Aorta (tissue), 5 donors: ENCODE data around the gene THAP7. TPM values are rescaled to one million over a fixed set of nuclear protein-coding genes. Genes with fewer than 3 reads are reported as not detected.

Source experiments
- ATAC-seq: fragments of 200-7000 bp; cut with Tn5 transposase; one replicate; pipeline ENCODE4 v1.9.1; 2022; ENCODE audit warnings: moderate library complexity; ENCODE audit not compliant: low FRiP score
- DNase-seq, 2 donors: peaks; one replicate each; pipeline ENCODE4 v3.0.0-alpha.2; 2020
- H3K27ac ChIP-seq, 2 donors: one replicate each; pipeline ENCODE4 v1.5.1; 2013; ENCODE audit warnings: low read length in 2 of 2, mild to moderate bottlenecking in 2 of 2, moderate library complexity in 2 of 2, control low read depth in 1 of 2, inconsistent platforms in 1 of 2, low read depth in 1 of 2
- H3K27me3 ChIP-seq, 2 donors: one replicate each; pipeline ENCODE4 v1.6.1; 2013; ENCODE audit warnings: control low read depth in 1 of 2, low read length in 1 of 2, mild to moderate bottlenecking in 1 of 2, moderate library complexity in 1 of 2; ENCODE audit not compliant: insufficient read depth in 2 of 2, control insufficient read depth in 1 of 2
- H3K36me3 ChIP-seq, 2 donors: one replicate each; pipeline ENCODE4 v1.6.1; 2013; ENCODE audit warnings: control low read depth in 1 of 2, low read length in 1 of 2, mild to moderate bottlenecking in 1 of 2; ENCODE audit not compliant: insufficient read depth in 2 of 2, control insufficient read depth in 1 of 2
- H3K4me1 ChIP-seq, 2 donors: one replicate each; pipeline ENCODE4 v1.6.1; 2013; ENCODE audit warnings: low read length in 2 of 2, control low read depth in 1 of 2, mild to moderate bottlenecking in 1 of 2, moderate library complexity in 1 of 2; ENCODE audit not compliant: insufficient read depth in 2 of 2, control insufficient read depth in 1 of 2
- H3K4me3 ChIP-seq, 2 donors: one replicate each; pipeline ENCODE4 v1.5.1; 2013; ENCODE audit warnings: low read length in 2 of 2, control low read depth in 1 of 2, mild to moderate bottlenecking in 1 of 2
- H3K9me3 ChIP-seq: one replicate; pipeline ENCODE4 v1.6.1; 2013; ENCODE audit warnings: mild to moderate bottlenecking, low read length; ENCODE audit not compliant: control insufficient read depth
- WGBS, 2 donors: extraction: QIAGEN DNeasy Blood & Tissue Kit; methylation state at CpG; one replicate each; pipeline ENCODE4 v1.1.7; 2013; 5-methylcytosine and 5-hydroxymethylcytosine counted together
- intact Hi-C, 2 donors: fragments of 100-400 bp; cut with DNase I; formaldehyde crosslinking; loops; one replicate each; pipeline versions ENCODE4 v1.14.2 to v1.15.0; 2022
- polyA plus RNA-seq, 2 donors: library from polyadenylated mRNA; stranded (reverse); fragments of 200-250 nt; gene quantifications; one replicate each; pipeline ENCODE4 v1.2.3, GENCODE V29; 2013
- total RNA-seq, 2 donors: library from RNA; stranded (reverse); fragmentation: NEBNext Ultra II Directional; extraction: Animal tissue kit (Norgen Biotek cat#: 25700); gene quantifications; one replicate each; pipeline ENCODE4 v1.2.1, GENCODE V29; 2021
- donor health status: healthy with polysubstance abuse.
- donor health status: Bipolar disorder and iron deficiency.
- donor health status: DM: no; HTN: no; CAD: no.
- donor health status: DM: no; HTN: no; CAD: no.
- donor health status: DM: yes; HTN: yes; CAD: no.

Gene THAP7
- total and polyA plus RNA-seq, 4 donors, result 16.4 to 69.0 (median 18.9) TPM

GRCh38 chr22:21016644-21017420 lies 14.9 kb upstream of the THAP7 start:
- DNase-seq (no peak), ATAC-seq (no peak)
- H3K27me3 ChIP-seq, result no peaks in the 10 kb centered on the region
- no peaks in the 10 kb centered on the region for H3K4me1 ChIP-seq
- no peak overlapping the region for H3K4me3 ChIP-seq
- 83 to 84% methylated on average over 13 of the region's 13 CpGs for WGBS, 2 donors
- intact Hi-C loops, result no loop called here
- H3K9me3 ChIP-seq, result no peaks in the 10 kb centered on the region
- H3K36me3 ChIP-seq, result no peaks in the 10 kb centered on the region
- no peak overlapping the region for H3K27ac ChIP-seq

GRCh38 chr22:21015466-21016006 lies 13.6 kb upstream of the THAP7 start:
- ATAC-seq (no peak), DNase-seq (no peak)
- Histone ChIP-seq H3K9me3 (no peaks in the 10 kb centered on the region), H3K27me3 (no peaks in the 10 kb centered on the region), H3K27ac (no peak overlapping the region), H3K36me3 (no peaks in the 10 kb centered on the region), H3K4me3 (no peak overlapping the region), H3K4me1 (no peaks in the 10 kb centered on the region)
- WGBS, 2 donors, result 43 to 55% methylated on average over 10 of the region's 10 CpGs
- intact Hi-C loops, result no loop called here

DNA sequence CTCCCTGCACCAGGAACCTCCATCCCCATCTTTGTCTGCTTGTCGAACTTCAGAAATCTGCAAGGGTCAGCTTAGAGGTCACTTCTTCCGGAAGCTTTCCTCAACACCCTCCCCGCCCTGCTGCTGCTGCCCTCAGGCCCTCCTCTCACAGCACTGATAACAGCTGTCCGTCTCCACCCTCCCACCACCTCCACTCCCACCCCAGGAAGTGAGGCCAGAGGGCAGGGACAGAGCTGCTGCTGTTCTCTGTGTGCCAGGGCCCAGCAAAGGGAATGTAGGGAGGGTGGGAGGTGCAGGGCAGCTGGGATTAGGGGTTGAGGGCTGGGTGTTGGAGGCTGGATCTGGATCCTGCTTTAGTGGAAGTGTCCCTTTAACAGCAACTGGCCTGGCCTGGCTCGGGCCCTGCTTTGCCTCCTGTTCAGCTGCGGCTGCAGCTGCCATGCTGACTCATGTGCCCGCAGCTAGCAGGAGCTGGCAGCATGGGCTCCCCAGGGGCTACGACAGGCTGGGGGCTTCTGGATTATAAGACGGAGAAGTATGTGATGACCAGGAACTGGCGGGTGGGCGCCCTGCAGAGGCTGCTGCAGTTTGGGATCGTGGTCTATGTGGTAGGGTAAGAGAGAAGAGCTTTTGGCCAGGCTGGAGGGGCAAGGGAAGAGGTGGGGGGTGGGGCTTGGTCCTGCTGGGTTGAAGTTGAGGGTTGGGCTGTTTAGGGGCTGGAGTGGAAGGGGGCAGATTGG lies 13.0 kb upstream of the THAP7 start, which contains the start of gene P2RX6:
TSS of gene P2RX6 (plus strand) at position 440 of the 740 bp plus-strand sequence. CDS start at position 450, 10 bp downstream.
- peak in 1 of 2 donors; percentile 72 for DNase-seq
- Histone ChIP-seq H3K27ac (no peak within 1 kb of the TSS), H3K9me3 (no peaks in the 10 kb centered on the region), H3K4me1 (no peaks in the 10 kb centered on the region), H3K27me3 (no peaks in the 10 kb centered on the region), H3K36me3 (no peaks in the 10 kb centered on the region), H3K4me3 (no peak within 1 kb of the TSS)
- WGBS, 2 donors, result 7% methylated on average over 12 of the region's 12 CpGs
- intact Hi-C loops, result no loop called here
- peak; percentile 43 for ATAC-seq

- DNase-seq (peak; percentile 91 to 96), ATAC-seq (peak; percentile 89)
- Histone ChIP-seq H3K9me3 (no peaks in the 10 kb centered on the region), H3K4me1 (no peaks in the 10 kb centered on the region), H3K4me3 (no peak overlapping the region), H3K36me3 (no peaks in the 10 kb centered on the region), H3K27ac (no peak overlapping the region), H3K27me3 (no peaks in the 10 kb centered on the region)
- 1% methylated on average over 38 to 40 of the region's 40 CpGs for WGBS, 2 donors
- intact Hi-C loops, result no loop called here
These were observed 12.3 kb upstream of the THAP7 start for GRCh38 chr22:21014202-21014725.

GRCh38 chr22:21013657-21014201 lies 11.8 kb upstream of the THAP7 start:
- ATAC-seq, result peak; percentile 28

GRCh38 chr22:21012446-21013407 lies 10.8 kb upstream of the THAP7 start:
- Histone ChIP-seq H3K27ac (no peak overlapping the region), H3K4me1 (no peaks in the 10 kb centered on the region), H3K27me3 (no peaks in the 10 kb centered on the region), H3K9me3 (no peaks in the 10 kb centered on the region), H3K36me3 (no peaks in the 10 kb centered on the region), H3K4me3 (no peak overlapping the region)
- intact Hi-C loops, result no loop called here
- ATAC-seq (no peak), DNase-seq (no peak)
- 74 to 81% methylated on average over 14 of the region's 14 CpGs for WGBS, 2 donors

More at GRCh38 chr22:21013657-21014201, 11.8 kb upstream of the THAP7 start:
- 15 to 21% methylated on average over 16 to 24 of the region's 24 CpGs for WGBS, 2 donors
- Histone ChIP-seq H3K27me3 (no peaks in the 10 kb centered on the region), H3K27ac (no peak overlapping the region), H3K36me3 (no peaks in the 10 kb centered on the region), H3K4me3 (no peak overlapping the region), H3K9me3 (no peaks in the 10 kb centered on the region), H3K4me1 (no peaks in the 10 kb centered on the region)
- no peak for DNase-seq
- intact Hi-C loops, result no loop called here

DNA sequence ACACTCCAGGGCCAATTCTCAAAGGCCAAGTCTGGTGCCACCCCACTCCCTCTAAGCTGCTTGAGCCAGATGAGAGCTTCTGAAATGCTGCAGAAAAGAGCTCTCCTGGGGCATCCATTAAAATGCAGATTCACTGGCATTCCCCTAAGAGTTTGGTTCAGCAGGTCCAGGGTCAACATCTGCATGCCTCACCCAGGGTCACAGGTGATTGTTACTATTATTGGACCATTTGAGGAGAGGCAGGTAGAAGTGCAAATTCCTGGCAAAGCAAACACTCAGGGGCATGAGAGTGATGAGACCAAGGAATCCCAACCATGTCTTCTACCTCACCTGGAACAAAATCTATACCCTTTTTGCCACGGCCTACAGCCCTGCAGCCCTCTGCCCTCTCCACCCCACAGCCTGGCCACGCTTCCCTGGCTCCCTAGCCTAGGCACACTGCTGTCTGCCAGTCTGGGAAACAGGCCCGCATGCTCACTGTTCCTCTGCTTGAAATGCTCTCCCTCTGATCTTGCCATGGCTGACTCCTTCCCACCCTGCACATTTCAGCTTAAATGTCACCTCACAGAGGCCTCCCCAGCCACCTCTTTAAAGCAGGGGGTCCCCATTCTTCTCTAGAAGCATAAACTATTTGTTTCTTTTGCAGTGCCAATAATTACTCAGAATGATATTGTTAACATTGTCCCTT lies 8.7 kb upstream of the THAP7 start:
- Histone ChIP-seq H3K4me3 (no peak overlapping the region), H3K9me3 (no peaks in the 10 kb centered on the region), H3K4me1 (no peaks in the 10 kb centered on the region), H3K36me3 (no peaks in the 10 kb centered on the region), H3K27ac (no peak overlapping the region), H3K27me3 (no peaks in the 10 kb centered on the region)
- DNase-seq (no peak), ATAC-seq (no peak)
- intact Hi-C loops, result no loop called here
- 93% methylated on average over 3 of the region's 3 CpGs for WGBS, 2 donors
